Astrocyte (in vitro differentiated cells and primary cell): Measurements from ENCODE around the gene TSPEAR. TPM values are rescaled to one million over a fixed set of nuclear protein-coding genes. Genes with fewer than 3 reads are reported as not detected.

Experiments
- DNase-seq: peaks from one replicate; pipeline ENCODE4 v3.0.0-alpha.2; 2010; ENCODE audit warnings: low read depth
- FAIRE-seq: peaks from 2 replicates; lab custom pipeline; 2011; peaks lifted over from hg19 to GRCh38; lab: Jason Lieb, UNC
- H2AFZ ChIP-seq: 2 replicates; pipeline ENCODE4 v1.6.0; 2012; ENCODE audit warnings: low read depth, low read length, inconsistent platforms
- H3K27ac ChIP-seq: 2 replicates; pipeline ENCODE4 v1.5.1; 2011; ENCODE audit warnings: low read depth, low read length, inconsistent platforms
- H3K27me3 ChIP-seq: 2 replicates; pipeline ENCODE4 v1.6.0; 2011; ENCODE audit warnings: low read length, inconsistent platforms; ENCODE audit not compliant: insufficient read depth
- H3K36me3 ChIP-seq: 2 replicates; pipeline ENCODE4 v1.5.1; 2011; ENCODE audit warnings: low read length, inconsistent platforms; ENCODE audit not compliant: insufficient read depth
- H3K4me1 ChIP-seq: 2 replicates; pipeline ENCODE4 v1.5.1; 2011; ENCODE audit warnings: low read length, inconsistent platforms; ENCODE audit not compliant: insufficient read depth
- H3K4me2 ChIP-seq: 2 replicates; pipeline ENCODE4 v1.6.0; 2012; ENCODE audit warnings: low read length, inconsistent platforms
- H3K4me3 ChIP-seq: 2 replicates; pipeline ENCODE4 v1.5.1; 2011; ENCODE audit warnings: low read depth, mild to moderate bottlenecking, low read length, inconsistent platforms; ENCODE audit not compliant: insufficient read depth
- H3K79me2 ChIP-seq: 2 replicates; pipeline ENCODE4 v1.6.0; 2012; ENCODE audit warnings: mild to moderate bottlenecking, low read length, inconsistent platforms; ENCODE audit not compliant: insufficient read depth
- H3K9ac ChIP-seq: 2 replicates; pipeline ENCODE4 v1.6.0; 2012; ENCODE audit warnings: mild to moderate bottlenecking, low read length, inconsistent platforms
- H3K9me3 ChIP-seq: 2 replicates; pipeline ENCODE4 v1.5.1; 2012; ENCODE audit warnings: low read depth, mild to moderate bottlenecking, low read length, inconsistent platforms; ENCODE audit not compliant: insufficient read depth
- H4K20me1 ChIP-seq: 2 replicates; pipeline ENCODE4 v1.6.0; 2012; ENCODE audit warnings: low read length, inconsistent platforms; ENCODE audit not compliant: insufficient read depth
- H3K27ac Mint-ChIP-seq: one replicate; pipeline ENCODE4 v1.8.0; 2021; ENCODE audit warnings: mild to moderate bottlenecking, mixed read lengths; ENCODE audit not compliant: unreplicated experiment
- H3K27me3 Mint-ChIP-seq: one replicate; pipeline ENCODE4 v1.8.0; 2021; ENCODE audit warnings: low read depth, mixed read lengths; ENCODE audit not compliant: unreplicated experiment
- H3K36me3 Mint-ChIP-seq: one replicate; pipeline ENCODE4 v1.8.0; 2021; ENCODE audit warnings: low read depth, mixed read lengths; ENCODE audit not compliant: unreplicated experiment
- H3K4me1 Mint-ChIP-seq: one replicate; pipeline ENCODE4 v1.8.0; 2021; ENCODE audit warnings: low read depth, mixed read lengths; ENCODE audit not compliant: unreplicated experiment
- H3K4me3 Mint-ChIP-seq: one replicate; pipeline ENCODE4 v1.8.0; 2021; ENCODE audit warnings: mild to moderate bottlenecking, moderate library complexity, mixed read lengths; ENCODE audit not compliant: unreplicated experiment
- H3K9me3 Mint-ChIP-seq: one replicate; pipeline ENCODE4 v1.8.0; 2021; ENCODE audit warnings: mild to moderate bottlenecking, mixed read lengths; ENCODE audit not compliant: unreplicated experiment
- EZH2 ChIP-seq: IDR thresholded peaks from 2 replicates; pipeline ENCODE4 v1.6.1; 2012; ENCODE audit warnings: mild to moderate bottlenecking, low read length, inconsistent platforms; ENCODE audit not compliant: insufficient read depth
- total RNA-seq: library from RNA; stranded (reverse); gene quantifications from 2 replicates; pipeline ENCODE4 v1.2.1, GENCODE V29; 2021
- TF ChIP-seq, protein P1 (sequence below): IDR thresholded peaks from 2 replicates; pipeline ENCODE4 v1.5.1; 2011; ENCODE audit warnings: low read depth, mild to moderate bottlenecking, inconsistent platforms, low read length, moderate library complexity; ENCODE audit not compliant: insufficient read depth

Gene TSPEAR
- total RNA-seq, 1 donor from 2014 or later, result not detected

DNA sequence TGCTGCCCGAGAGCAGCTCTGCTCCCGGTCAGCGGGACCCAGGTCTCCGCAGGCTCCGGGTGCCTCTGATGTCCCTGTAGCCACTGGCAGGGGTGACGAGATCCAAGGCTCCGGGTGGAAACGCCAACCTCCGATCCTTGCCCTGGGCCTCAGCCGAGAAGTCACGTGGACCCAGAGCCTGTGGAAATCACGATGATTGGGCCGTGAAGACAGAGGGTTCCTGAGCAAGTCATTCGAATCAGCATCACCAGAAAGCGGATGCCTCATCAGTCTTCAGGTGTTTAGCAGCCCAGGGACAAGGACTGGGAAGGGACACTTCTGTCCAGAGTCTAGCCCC lies 243.5 kb downstream of the TSPEAR start:
- no peaks in the 10 kb centered on the region for H3K4me1 ChIP-seq
- Mint-ChIP-seq H3K4me3 (no peak overlapping the region), H3K36me3 (peaks cover 4% of the 10 kb centered on the region), H3K27me3 (peaks cover 23% of the 10 kb centered on the region), H3K4me1 (no peaks in the 10 kb centered on the region), H3K9me3 (peaks cover 2% of the 10 kb centered on the region), H3K27ac (no peak overlapping the region)
- H3K27me3 ChIP-seq, result no peaks in the 10 kb centered on the region
- no peaks in the 10 kb centered on the region for H3K36me3 ChIP-seq
- TF ChIP-seq, protein P1, sequence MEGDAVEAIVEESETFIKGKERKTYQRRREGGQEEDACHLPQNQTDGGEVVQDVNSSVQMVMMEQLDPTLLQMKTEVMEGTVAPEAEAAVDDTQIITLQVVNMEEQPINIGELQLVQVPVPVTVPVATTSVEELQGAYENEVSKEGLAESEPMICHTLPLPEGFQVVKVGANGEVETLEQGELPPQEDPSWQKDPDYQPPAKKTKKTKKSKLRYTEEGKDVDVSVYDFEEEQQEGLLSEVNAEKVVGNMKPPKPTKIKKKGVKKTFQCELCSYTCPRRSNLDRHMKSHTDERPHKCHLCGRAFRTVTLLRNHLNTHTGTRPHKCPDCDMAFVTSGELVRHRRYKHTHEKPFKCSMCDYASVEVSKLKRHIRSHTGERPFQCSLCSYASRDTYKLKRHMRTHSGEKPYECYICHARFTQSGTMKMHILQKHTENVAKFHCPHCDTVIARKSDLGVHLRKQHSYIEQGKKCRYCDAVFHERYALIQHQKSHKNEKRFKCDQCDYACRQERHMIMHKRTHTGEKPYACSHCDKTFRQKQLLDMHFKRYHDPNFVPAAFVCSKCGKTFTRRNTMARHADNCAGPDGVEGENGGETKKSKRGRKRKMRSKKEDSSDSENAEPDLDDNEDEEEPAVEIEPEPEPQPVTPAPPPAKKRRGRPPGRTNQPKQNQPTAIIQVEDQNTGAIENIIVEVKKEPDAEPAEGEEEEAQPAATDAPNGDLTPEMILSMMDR, result no peak
- TF ChIP-seq EZH2, result no peak
- H3K4me3 ChIP-seq, result no peak overlapping the region
- no peaks in the 10 kb centered on the region for H3K9me3 ChIP-seq
- H2AFZ ChIP-seq, result no peak overlapping the region
- no peak overlapping the region for H3K27ac ChIP-seq
- no peak for FAIRE-seq
- H3K79me2 ChIP-seq, result no peaks in the 10 kb centered on the region
- no peak overlapping the region for H3K9ac ChIP-seq
- H3K4me2 ChIP-seq, result no peak overlapping the region
- DNase-seq, result no peak
- no peaks in the 10 kb centered on the region for H4K20me1 ChIP-seq

DNA sequence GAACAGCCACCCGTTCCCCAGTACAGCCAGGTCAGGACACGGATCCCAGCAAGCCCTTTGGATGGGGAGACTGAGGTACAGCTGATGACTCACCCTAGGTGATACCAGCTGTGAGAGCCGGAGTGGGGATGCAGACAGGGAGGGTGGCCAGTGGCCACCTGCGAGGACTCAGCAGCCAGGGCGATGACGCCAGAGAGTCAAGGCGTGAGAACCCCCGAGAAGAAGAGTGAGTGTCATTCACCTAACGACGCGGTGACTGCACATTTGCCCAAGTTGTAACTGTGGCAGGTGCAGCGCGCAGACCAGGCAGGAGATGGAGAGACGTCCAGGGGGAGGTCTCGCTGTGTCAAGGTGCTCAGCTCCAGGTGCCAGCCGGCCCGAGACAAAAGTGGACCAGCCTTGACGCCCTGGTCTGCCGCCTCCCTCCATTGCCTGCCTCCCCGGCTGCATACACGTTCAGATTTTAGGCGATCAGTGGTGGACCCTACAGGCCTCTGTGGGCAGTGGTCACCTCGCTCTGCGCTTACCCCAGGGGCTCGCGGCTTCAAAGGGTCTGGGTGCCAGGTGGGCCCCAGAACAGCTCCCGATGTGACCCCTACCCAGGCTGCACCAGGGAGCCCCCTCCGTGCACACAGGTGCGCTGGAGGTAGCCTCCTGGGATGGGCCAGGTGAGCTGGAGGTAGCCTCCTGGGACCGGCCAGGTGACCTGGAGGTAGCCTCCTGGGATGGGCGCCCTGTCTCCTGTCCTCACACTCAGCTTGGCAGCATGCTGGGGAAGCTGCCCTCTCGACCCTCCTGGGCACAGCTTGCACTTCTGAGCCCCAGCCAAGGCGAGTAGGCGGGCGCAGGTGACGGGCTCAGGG lies 244.1 kb downstream of the TSPEAR start:
- Histone ChIP-seq H3K27ac (no peak overlapping the region), H3K27me3 (no peaks in the 10 kb centered on the region), H3K4me1 (no peaks in the 10 kb centered on the region), H3K4me3 (no peak overlapping the region), H3K9ac (no peak overlapping the region), H3K79me2 (no peaks in the 10 kb centered on the region), H4K20me1 (no peaks in the 10 kb centered on the region), H3K4me2 (no peak overlapping the region), H3K36me3 (no peaks in the 10 kb centered on the region), H3K9me3 (no peaks in the 10 kb centered on the region), H2AFZ (no peak overlapping the region)
- Mint-ChIP-seq H3K9me3 (peaks cover 2% of the 10 kb centered on the region), H3K27me3 (peaks cover 23% of the 10 kb centered on the region), H3K4me3 (no peak overlapping the region), H3K36me3 (peaks cover 4% of the 10 kb centered on the region), H3K4me1 (no peaks in the 10 kb centered on the region), H3K27ac (no peak overlapping the region)
- TF ChIP-seq, protein P1, result no peak
- TF ChIP-seq EZH2, result no peak
- no peak for DNase-seq
- FAIRE-seq, result no peak

DNA sequence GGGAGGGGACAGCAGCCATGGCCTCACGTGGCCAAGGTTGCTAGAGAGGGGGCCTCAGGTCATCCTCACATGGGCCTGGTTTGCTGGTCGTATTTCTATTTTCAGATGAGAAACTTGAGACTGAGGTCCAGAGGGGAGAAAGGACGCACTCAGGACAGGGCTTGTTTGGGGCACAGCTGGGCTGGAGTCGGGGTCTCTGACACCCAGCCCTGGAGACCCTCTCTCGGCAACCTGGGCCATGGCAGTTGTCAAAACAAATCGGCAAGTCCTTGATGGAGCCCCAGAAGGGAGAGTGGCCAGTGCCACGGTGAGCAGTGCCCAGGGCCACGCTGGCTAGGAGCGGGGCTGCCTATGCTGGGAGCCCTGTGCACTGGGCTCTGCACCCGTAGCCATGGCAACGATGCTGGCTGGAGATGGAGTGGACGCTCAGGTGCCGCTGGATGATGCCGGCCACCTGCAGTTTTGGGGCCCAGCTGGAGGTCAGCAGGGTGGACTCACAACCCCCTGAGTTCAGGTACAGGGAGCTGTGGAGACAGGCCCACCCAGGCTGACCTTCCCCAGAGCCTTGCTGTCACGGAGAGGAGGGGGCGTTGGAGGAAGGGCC lies 244.9 kb downstream of the TSPEAR start:
- H4K20me1 ChIP-seq, result no peaks in the 10 kb centered on the region
- DNase-seq (no peak), FAIRE-seq (no peak)
- no peak overlapping the region for H3K27ac ChIP-seq
- Mint-ChIP-seq H3K4me1 (no peaks in the 10 kb centered on the region), H3K27me3 (peaks cover 23% of the 10 kb centered on the region), H3K4me3 (no peak overlapping the region), H3K36me3 (peaks cover 4% of the 10 kb centered on the region), H3K27ac (no peak overlapping the region), H3K9me3 (peaks cover 6% of the 10 kb centered on the region)
- H3K36me3 ChIP-seq, result no peaks in the 10 kb centered on the region
- H3K9me3 ChIP-seq, result no peaks in the 10 kb centered on the region
- no peaks in the 10 kb centered on the region for H3K79me2 ChIP-seq
- H2AFZ ChIP-seq, result no peak overlapping the region
- TF ChIP-seq, protein P1, result no peak
- TF ChIP-seq EZH2, result no peak
- no peaks in the 10 kb centered on the region for H3K27me3 ChIP-seq
- no peak overlapping the region for H3K4me2 ChIP-seq
- no peaks in the 10 kb centered on the region for H3K4me1 ChIP-seq
- no peak overlapping the region for H3K4me3 ChIP-seq
- H3K9ac ChIP-seq, result no peak overlapping the region
